HepG2 (cell line): ENCODE results near the gene GH2. TPM values are rescaled to one million over a fixed set of nuclear protein-coding genes. Genes with fewer than 3 reads are reported as not detected.

Source experiments
- ATAC-seq: fragments of 200-7000 bp; cut with Tn5 transposase; 3 replicates; pipeline ENCODE4 v1.9.1; 2020; ENCODE audit warnings: mild to moderate bottlenecking, moderate library complexity
- BruUV-seq: library from RNA; stranded (reverse); fragments of 400-500 nt; replicated peaks from 2 replicates; lab custom pipeline; 2021; lab: Mats Ljungman, UMichigan
- CTCF ChIA-PET: fragments of 300-600 bp; formaldehyde crosslinking; extraction: SDS; loops from one replicate; lab custom pipeline; 2021; ENCODE audit warnings: low total read pairs, inconsistent platforms, low intra/inter-chr PET ratio; lab: Yijun Ruan, JAX
- POLR2A ChIA-PET: fragments of 350-600 bp; sonication (Branson Sonifier 250); formaldehyde crosslinking; loops from one replicate; lab custom pipeline; 2020; ENCODE audit warnings: antibody characterized with exemption, inconsistent platforms; lab: Yijun Ruan, JAX
- DNase-seq: peaks from one replicate; pipeline ENCODE4 v3.0.0-alpha.2; 2015; ENCODE audit warnings: low spot score
- FAIRE-seq: peaks from 3 replicates; lab custom pipeline; 2011; peaks lifted over from hg19 to GRCh38; lab: Jason Lieb, UNC
- H2AFZ ChIP-seq: one replicate; pipeline ENCODE4 v1.6.1; 2011; ENCODE audit warnings: low read length, inconsistent platforms
- H3K27ac ChIP-seq: fragments of 300-600 bp; 3 replicates; pipeline ENCODE4 v1.8.0; 2011; ENCODE audit warnings: mixed run types, mild to moderate bottlenecking, mixed read lengths, low read length, inconsistent platforms; ENCODE audit not compliant: insufficient read depth; ENCODE audit errors: extremely low read length
- H3K27me3 ChIP-seq, 2 experiments: fragments of 200-600 bp in 1 of 2; 2 replicates in 1 of 2; 3 replicates in 1 of 2; pipeline versions ENCODE4 v1.6.0 to v1.8.0; 2011; ENCODE audit warnings: low read length in 2 of 2, mild to moderate bottlenecking in 2 of 2, moderate library complexity in 2 of 2, inconsistent platforms in 1 of 2; ENCODE audit not compliant: insufficient read depth in 2 of 2, control insufficient read depth in 1 of 2
- H3K36me3 ChIP-seq, 2 experiments: fragments of 200-600 bp in 1 of 2; replicated peaks in 1 of 2; 2 replicates in 1 of 2; 3 replicates in 1 of 2; pipeline versions ENCODE4 v1.5.1 to v1.8.0; 2011; ENCODE audit warnings: low read length in 2 of 2, inconsistent platforms in 1 of 2; ENCODE audit not compliant: insufficient read depth in 2 of 2, control insufficient read depth in 1 of 2
- H3K4me1 ChIP-seq: 2 replicates; pipeline ENCODE4 v1.5.1; 2012; ENCODE audit warnings: low read length, inconsistent platforms; ENCODE audit not compliant: insufficient read depth
- H3K4me2 ChIP-seq: 2 replicates; pipeline ENCODE4 v1.6.0; 2011; ENCODE audit warnings: low read depth, low read length, inconsistent platforms
- H3K4me3 ChIP-seq, 3 experiments: fragments of 200-600 bp in 1 of 3; sonication (generic), shearing (Covaris generic) in 1 of 3; replicated peaks in 1 of 3; 2 replicates each; pipeline ENCODE4 v1.5.1; 2011 to 2016; ENCODE audit warnings: low read length in 3 of 3, inconsistent platforms in 2 of 3, low read depth in 2 of 3, mild to moderate bottlenecking in 2 of 3, control low read depth in 1 of 3, mixed read lengths in 1 of 3; ENCODE audit not compliant: insufficient read depth in 1 of 3
- H3K79me2 ChIP-seq: one replicate; pipeline ENCODE4 v1.6.1; 2011; ENCODE audit warnings: low read length, inconsistent platforms; ENCODE audit not compliant: insufficient read depth
- H3K9ac ChIP-seq: 2 replicates; pipeline ENCODE4 v1.6.0; 2011; ENCODE audit warnings: mild to moderate bottlenecking, low read depth, low read length, inconsistent platforms; ENCODE audit not compliant: insufficient read depth
- H3K9me3 ChIP-seq: 2 replicates; pipeline ENCODE4 v1.5.1; 2012; ENCODE audit warnings: mild to moderate bottlenecking, low read length
- H4K20me1 ChIP-seq: 2 replicates; pipeline ENCODE4 v1.6.0; 2011; ENCODE audit warnings: inconsistent platforms, mild to moderate bottlenecking, low read length, moderate library complexity; ENCODE audit not compliant: insufficient read depth
- ARHGAP35 ChIP-seq: sonication (generic); formaldehyde crosslinking; IDR thresholded peaks from 2 replicates; pipeline ENCODE4 v1.9.0; 2022; ENCODE audit warnings: mild to moderate bottlenecking, inconsistent platforms, moderate library complexity, missing genetic modification reagents, borderline replicate concordance
- ATF1 ChIP-seq: IDR thresholded peaks from 2 replicates; pipeline ENCODE4 v1.6.1; 2016; ENCODE audit warnings: mild to moderate bottlenecking, control low read depth
- BRCA1 ChIP-seq: sonication (generic); formaldehyde crosslinking; IDR thresholded peaks from 2 replicates; pipeline ENCODE4 v1.4.0; 2020; ENCODE audit warnings: missing genetic modification reagents
- CREM ChIP-seq, 2 experiments: sonication (generic) in 1 of 2; formaldehyde crosslinking in 1 of 2; IDR thresholded peaks; 2 replicates each; pipeline versions ENCODE4 v1.4.0 to v1.6.1; 2016 to 2020; ENCODE audit warnings: antibody characterized with exemption in 1 of 2, mild to moderate bottlenecking in 1 of 2, missing genetic modification reagents in 1 of 2
- FOXA3 ChIP-seq: IDR thresholded peaks from 2 replicates; pipeline ENCODE4 v1.6.1; 2016; ENCODE audit warnings: missing genetic modification reagents, missing compliant biosample characterization
- HMG20B ChIP-seq: conservative IDR thresholded peaks from 2 replicates; pipeline ENCODE4 v1.6.1; 2016; ENCODE audit warnings: missing genetic modification reagents, missing compliant biosample characterization
- MEIS2 ChIP-seq: sonication (generic); formaldehyde crosslinking; IDR thresholded peaks from 2 replicates; pipeline ENCODE4 v1.9.0; 2021; ENCODE audit warnings: mild to moderate bottlenecking, missing genetic modification reagents
- NFE2L1 ChIP-seq: sonication (generic); formaldehyde crosslinking; IDR thresholded peaks from 2 replicates; pipeline ENCODE4 v1.4.0; 2020; ENCODE audit warnings: missing genetic modification reagents, mild to moderate bottlenecking, borderline replicate concordance
- NR2F6 ChIP-seq, 2 experiments: IDR thresholded peaks; 2 replicates each; pipeline ENCODE4 v1.6.1; 2016; ENCODE audit warnings: antibody characterized with exemption in 1 of 2, mild to moderate bottlenecking in 1 of 2
- POGZ ChIP-seq: sonication (generic); formaldehyde crosslinking; IDR thresholded peaks from 2 replicates; pipeline ENCODE4 v1.4.0; 2020; ENCODE audit warnings: mild to moderate bottlenecking, missing genetic modification reagents
- SP5 ChIP-seq: IDR thresholded peaks from 2 replicates; pipeline ENCODE4 v1.6.1; 2016; ENCODE audit warnings: low read depth, borderline replicate concordance
- ZFP36L1 ChIP-seq: sonication (generic); formaldehyde crosslinking; IDR thresholded peaks from 2 replicates; pipeline ENCODE4 v1.8.0; 2022; ENCODE audit warnings: mild to moderate bottlenecking, missing genetic modification reagents, moderate library complexity
- ZNF317 ChIP-seq: sonication (generic); formaldehyde crosslinking; IDR thresholded peaks from 2 replicates; pipeline ENCODE4 v1.5.0; 2020; ENCODE audit warnings: mild to moderate bottlenecking, missing genetic modification reagents
- ZNF343 ChIP-seq: sonication (generic); formaldehyde crosslinking; IDR thresholded peaks from 2 replicates; pipeline ENCODE4 v1.4.0; 2020; ENCODE audit warnings: mild to moderate bottlenecking, missing genetic modification reagents
- ZNF556 ChIP-seq: sonication (generic); formaldehyde crosslinking; IDR thresholded peaks from 2 replicates; pipeline ENCODE4 v1.4.0; 2020; ENCODE audit warnings: mild to moderate bottlenecking, missing genetic modification reagents, borderline replicate concordance
- ZSCAN22 ChIP-seq: sonication (generic); formaldehyde crosslinking; IDR thresholded peaks from 2 replicates; pipeline ENCODE4 v1.4.0; 2020; ENCODE audit warnings: mild to moderate bottlenecking, missing genetic modification reagents
- WGBS: methylation state at CpG from one replicate; pipeline ENCODE4 v1.1.6; 2017; ENCODE audit warnings: low lambda C conversion rate; 5-methylcytosine and 5-hydroxymethylcytosine counted together
- in situ Hi-C: cut with HindIII; loops from 2 replicates; pipeline ENCODE4 v1.10.0; 2017; ENCODE audit warnings: low pct_unique_long_range_greater_than_20kb; ENCODE audit not compliant: extremely low pct_ligation_motif_present
- intact Hi-C: fragments of 100-400 bp; cut with micrococcal nuclease; formaldehyde crosslinking; loops from one replicate; pipeline ENCODE4 v1.10.0; 2022; ENCODE audit not compliant: unreplicated experiment
- polyA plus RNA-seq, 8 experiments: library from polyadenylated mRNA; depleted of rRNA in 3 of 8; stranded (reverse) in 7 of 8; unstranded in 1 of 8; fragments of >200 nt; fragmentation: Illumina TruSeq in 4 of 8; extraction: Trizol in 4 of 8; gene quantifications; 2 replicates each; pipeline versions ENCODE4 v1.2.1 to v1.2.3, GENCODE V29; 2011 to 2016; ENCODE audit warnings: low read depth in 4 of 8, missing spikeins in 1 of 8, mixed read lengths in 1 of 8; ENCODE audit not compliant: insufficient read depth in 1 of 8
- total RNA-seq, 5 experiments: library from RNA; depleted of rRNA; stranded (reverse); fragments of >200 nt; fragmentation: Illumina TruSeq; extraction: Trizol; gene quantifications; 2 replicates each; pipeline ENCODE4 v1.2.3, GENCODE V29; 2016; ENCODE audit warnings: low read depth in 1 of 5
- TF ChIP-seq, protein P1 (sequence below): sonication (generic); formaldehyde crosslinking; IDR thresholded peaks from 2 replicates; pipeline ENCODE4 v1.5.1; 2020; ENCODE audit warnings: mild to moderate bottlenecking, moderate library complexity, missing genetic modification reagents
- TF ChIP-seq, protein P2 (sequence below): IDR thresholded peaks from 2 replicates; pipeline ENCODE4 v1.6.1; 2016; ENCODE audit warnings: mild to moderate bottlenecking, missing biosample characterization, missing genetic modification reagents
- TF ChIP-seq, protein P3 (sequence below): sonication (generic); formaldehyde crosslinking; IDR thresholded peaks from 2 replicates; pipeline ENCODE4 v1.4.0; 2020; ENCODE audit warnings: missing genetic modification reagents, borderline replicate concordance
- TF ChIP-seq, protein P4 (sequence below): IDR thresholded peaks from 2 replicates; pipeline ENCODE4 v1.6.1; 2016; ENCODE audit warnings: low read depth, borderline replicate concordance

Gene GH2
- total and polyA plus RNA-seq, 2 of the 13 experiments (the other 11 are each of a cell fraction or from before 2014, with no cell fraction given) = not detected

DNA sequence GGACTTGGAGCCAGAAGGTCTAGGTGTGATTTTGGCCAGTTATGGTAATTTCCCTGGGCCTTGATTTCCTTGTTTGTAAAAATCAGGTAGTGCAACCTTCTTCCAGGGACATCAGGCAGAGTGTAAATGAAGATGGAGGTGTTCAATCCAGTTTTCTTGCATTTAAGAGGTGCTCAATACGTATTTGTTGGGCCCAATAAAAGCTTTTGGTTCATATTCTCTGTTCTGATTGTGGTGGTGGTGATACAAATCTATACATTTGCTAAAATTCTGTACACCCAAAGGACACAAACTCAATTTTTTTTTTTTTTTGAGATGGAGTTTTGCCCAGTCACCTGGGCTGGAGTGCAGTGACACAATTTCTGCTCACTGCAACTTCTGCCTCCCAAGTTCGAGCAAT is 44.4 kb upstream of the GH2 start:
- in situ Hi-C loops = loop anchor here (10.0 kb wide), 1 partner anchor 209 kb away; the partner anchor contains the start of gene ERN1
- FAIRE-seq (no peak), ATAC-seq (no peak)
- H3K27me3 ChIP-seq = peaks cover 18 to 54% of the 10 kb centered on the region in 2 experiments
- no TSS peak for BruUV-seq
- CTCF ChIA-PET = no interaction called here
- H3K4me1 ChIP-seq = peaks cover 13% of the 10 kb centered on the region
- TF ChIP-seq, protein P1, sequence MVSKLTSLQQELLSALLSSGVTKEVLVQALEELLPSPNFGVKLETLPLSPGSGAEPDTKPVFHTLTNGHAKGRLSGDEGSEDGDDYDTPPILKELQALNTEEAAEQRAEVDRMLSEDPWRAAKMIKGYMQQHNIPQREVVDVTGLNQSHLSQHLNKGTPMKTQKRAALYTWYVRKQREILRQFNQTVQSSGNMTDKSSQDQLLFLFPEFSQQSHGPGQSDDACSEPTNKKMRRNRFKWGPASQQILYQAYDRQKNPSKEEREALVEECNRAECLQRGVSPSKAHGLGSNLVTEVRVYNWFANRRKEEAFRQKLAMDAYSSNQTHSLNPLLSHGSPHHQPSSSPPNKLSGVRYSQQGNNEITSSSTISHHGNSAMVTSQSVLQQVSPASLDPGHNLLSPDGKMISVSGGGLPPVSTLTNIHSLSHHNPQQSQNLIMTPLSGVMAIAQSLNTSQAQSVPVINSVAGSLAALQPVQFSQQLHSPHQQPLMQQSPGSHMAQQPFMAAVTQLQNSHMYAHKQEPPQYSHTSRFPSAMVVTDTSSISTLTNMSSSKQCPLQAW (CRISPR knock-in tag) = no peak
- TF ChIP-seq FOXA3 = no peak
- TF ChIP-seq ARHGAP35 (CRISPR knock-in tag) = no peak
- no peak for TF ChIP-seq NFE2L1 (CRISPR knock-in tag)
- no peak for TF ChIP-seq MEIS2 (CRISPR knock-in tag)
- no peak for TF ChIP-seq ZNF343 (CRISPR knock-in tag)
- no peak for TF ChIP-seq ZSCAN22 (CRISPR knock-in tag)
- TF ChIP-seq, protein P2, sequence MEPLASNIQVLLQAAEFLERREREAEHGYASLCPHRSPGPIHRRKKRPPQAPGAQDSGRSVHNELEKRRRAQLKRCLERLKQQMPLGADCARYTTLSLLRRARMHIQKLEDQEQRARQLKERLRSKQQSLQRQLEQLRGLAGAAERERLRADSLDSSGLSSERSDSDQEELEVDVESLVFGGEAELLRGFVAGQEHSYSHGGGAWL (CRISPR knock-in tag) = no peak
- TF ChIP-seq HMG20B (CRISPR knock-in tag) = no peak
- TF ChIP-seq, protein P3, sequence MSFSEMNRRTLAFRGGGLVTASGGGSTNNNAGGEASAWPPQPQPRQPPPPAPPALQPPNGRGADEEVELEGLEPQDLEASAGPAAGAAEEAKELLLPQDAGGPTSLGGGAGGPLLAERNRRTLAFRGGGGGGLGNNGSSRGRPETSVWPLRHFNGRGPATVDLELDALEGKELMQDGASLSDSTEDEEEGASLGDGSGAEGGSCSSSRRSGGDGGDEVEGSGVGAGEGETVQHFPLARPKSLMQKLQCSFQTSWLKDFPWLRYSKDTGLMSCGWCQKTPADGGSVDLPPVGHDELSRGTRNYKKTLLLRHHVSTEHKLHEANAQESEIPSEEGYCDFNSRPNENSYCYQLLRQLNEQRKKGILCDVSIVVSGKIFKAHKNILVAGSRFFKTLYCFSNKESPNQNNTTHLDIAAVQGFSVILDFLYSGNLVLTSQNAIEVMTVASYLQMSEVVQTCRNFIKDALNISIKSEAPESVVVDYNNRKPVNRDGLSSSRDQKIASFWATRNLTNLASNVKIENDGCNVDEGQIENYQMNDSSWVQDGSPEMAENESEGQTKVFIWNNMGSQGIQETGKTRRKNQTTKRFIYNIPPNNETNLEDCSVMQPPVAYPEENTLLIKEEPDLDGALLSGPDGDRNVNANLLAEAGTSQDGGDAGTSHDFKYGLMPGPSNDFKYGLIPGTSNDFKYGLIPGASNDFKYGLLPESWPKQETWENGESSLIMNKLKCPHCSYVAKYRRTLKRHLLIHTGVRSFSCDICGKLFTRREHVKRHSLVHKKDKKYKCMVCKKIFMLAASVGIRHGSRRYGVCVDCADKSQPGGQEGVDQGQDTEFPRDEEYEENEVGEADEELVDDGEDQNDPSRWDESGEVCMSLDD (CRISPR knock-in tag) = no peak
- TF ChIP-seq ZNF317 (CRISPR knock-in tag) = no peak
- TF ChIP-seq POGZ (CRISPR knock-in tag) = no peak
- TF ChIP-seq NR2F6 (IDR thresholded peaks at IDR 0.05) = no peak
- TF ChIP-seq NR2F6 (CRISPR knock-in tag; IDR thresholded peaks at IDR 0.05) = no peak
- TF ChIP-seq ZFP36L1 (CRISPR knock-in tag) = no peak
- TF ChIP-seq SP5 (CRISPR knock-in tag) = no peak
- TF ChIP-seq ATF1 = no peak
- no peak for TF ChIP-seq BRCA1 (CRISPR knock-in tag)
- TF ChIP-seq, protein P4, sequence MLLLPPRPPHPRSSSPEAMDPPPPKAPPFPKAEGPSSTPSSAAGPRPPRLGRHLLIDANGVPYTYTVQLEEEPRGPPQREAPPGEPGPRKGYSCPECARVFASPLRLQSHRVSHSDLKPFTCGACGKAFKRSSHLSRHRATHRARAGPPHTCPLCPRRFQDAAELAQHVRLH = no peak
- TF ChIP-seq ZNF556 (CRISPR knock-in tag) = no peak
- TF ChIP-seq CREM (IDR thresholded peaks at IDR 0.05) = no peak
- no peak for TF ChIP-seq CREM (CRISPR knock-in tag; IDR thresholded peaks at IDR 0.05)
- TF ChIP-seq, all 625 proteins: peak for 0
- POLR2A ChIA-PET = no interaction called here
- intact Hi-C loops = no loop called here
- DNase-seq = no peak
- no peak overlapping the region for H3K9ac ChIP-seq
- H3K4me2 ChIP-seq = no peak overlapping the region
- no peaks in the 10 kb centered on the region; the same call in 1 of the 2 replicates for H4K20me1 ChIP-seq
- no peak overlapping the region for H2AFZ ChIP-seq
- WGBS = 14% methylated on average over 2 of the region's 2 CpGs
- no peak overlapping the region for H3K27ac ChIP-seq
- H3K4me3 ChIP-seq = no peak overlapping the region
- H3K9me3 ChIP-seq = no peaks in the 10 kb centered on the region
- H3K36me3 ChIP-seq = no peaks in the 10 kb centered on the region
- no peaks in the 10 kb centered on the region for H3K79me2 ChIP-seq
